Measurements from ENCODE around the gene JAK3.

DNA sequence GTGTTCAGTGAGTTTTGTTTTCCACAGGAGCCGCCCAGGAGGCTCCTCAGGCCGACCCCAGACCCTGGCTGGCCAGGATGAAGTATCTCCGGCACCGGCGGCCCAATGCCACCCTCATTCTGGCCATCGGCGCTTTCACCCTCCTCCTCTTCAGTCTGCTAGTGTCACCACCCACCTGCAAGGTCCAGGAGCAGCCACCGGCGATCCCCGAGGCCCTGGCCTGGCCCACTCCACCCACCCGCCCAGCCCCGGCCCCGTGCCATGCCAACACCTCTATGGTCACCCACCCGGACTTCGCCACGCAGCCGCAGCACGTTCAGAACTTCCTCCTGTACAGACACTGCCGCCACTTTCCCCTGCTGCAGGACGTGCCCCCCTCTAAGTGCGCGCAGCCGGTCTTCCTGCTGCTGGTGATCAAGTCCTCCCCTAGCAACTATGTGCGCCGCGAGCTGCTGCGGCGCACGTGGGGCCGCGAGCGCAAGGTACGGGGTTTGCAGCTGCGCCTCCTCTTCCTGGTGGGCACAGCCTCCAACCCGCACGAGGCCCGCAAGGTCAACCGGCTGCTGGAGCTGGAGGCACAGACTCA lies 40.0 kb downstream of the JAK3 start:
- TF ChIP-seq, protein P1, sequence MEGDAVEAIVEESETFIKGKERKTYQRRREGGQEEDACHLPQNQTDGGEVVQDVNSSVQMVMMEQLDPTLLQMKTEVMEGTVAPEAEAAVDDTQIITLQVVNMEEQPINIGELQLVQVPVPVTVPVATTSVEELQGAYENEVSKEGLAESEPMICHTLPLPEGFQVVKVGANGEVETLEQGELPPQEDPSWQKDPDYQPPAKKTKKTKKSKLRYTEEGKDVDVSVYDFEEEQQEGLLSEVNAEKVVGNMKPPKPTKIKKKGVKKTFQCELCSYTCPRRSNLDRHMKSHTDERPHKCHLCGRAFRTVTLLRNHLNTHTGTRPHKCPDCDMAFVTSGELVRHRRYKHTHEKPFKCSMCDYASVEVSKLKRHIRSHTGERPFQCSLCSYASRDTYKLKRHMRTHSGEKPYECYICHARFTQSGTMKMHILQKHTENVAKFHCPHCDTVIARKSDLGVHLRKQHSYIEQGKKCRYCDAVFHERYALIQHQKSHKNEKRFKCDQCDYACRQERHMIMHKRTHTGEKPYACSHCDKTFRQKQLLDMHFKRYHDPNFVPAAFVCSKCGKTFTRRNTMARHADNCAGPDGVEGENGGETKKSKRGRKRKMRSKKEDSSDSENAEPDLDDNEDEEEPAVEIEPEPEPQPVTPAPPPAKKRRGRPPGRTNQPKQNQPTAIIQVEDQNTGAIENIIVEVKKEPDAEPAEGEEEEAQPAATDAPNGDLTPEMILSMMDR (IDR thresholded peaks at IDR 0.05) = no peak
- TF ChIP-seq, protein P2, sequence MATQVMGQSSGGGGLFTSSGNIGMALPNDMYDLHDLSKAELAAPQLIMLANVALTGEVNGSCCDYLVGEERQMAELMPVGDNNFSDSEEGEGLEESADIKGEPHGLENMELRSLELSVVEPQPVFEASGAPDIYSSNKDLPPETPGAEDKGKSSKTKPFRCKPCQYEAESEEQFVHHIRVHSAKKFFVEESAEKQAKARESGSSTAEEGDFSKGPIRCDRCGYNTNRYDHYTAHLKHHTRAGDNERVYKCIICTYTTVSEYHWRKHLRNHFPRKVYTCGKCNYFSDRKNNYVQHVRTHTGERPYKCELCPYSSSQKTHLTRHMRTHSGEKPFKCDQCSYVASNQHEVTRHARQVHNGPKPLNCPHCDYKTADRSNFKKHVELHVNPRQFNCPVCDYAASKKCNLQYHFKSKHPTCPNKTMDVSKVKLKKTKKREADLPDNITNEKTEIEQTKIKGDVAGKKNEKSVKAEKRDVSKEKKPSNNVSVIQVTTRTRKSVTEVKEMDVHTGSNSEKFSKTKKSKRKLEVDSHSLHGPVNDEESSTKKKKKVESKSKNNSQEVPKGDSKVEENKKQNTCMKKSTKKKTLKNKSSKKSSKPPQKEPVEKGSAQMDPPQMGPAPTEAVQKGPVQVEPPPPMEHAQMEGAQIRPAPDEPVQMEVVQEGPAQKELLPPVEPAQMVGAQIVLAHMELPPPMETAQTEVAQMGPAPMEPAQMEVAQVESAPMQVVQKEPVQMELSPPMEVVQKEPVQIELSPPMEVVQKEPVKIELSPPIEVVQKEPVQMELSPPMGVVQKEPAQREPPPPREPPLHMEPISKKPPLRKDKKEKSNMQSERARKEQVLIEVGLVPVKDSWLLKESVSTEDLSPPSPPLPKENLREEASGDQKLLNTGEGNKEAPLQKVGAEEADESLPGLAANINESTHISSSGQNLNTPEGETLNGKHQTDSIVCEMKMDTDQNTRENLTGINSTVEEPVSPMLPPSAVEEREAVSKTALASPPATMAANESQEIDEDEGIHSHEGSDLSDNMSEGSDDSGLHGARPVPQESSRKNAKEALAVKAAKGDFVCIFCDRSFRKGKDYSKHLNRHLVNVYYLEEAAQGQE (IDR thresholded peaks at IDR 0.05) = no peak
- TF ChIP-seq RAD21 (conservative IDR thresholded peaks at IDR 0.05 in 1 of 2, IDR thresholded peaks at IDR 0.05 in 1 of 2) = no peak
- no peak for TF ChIP-seq RCOR1 (IDR thresholded peaks at IDR 0.05; ENCODE audit: low read depth, low read length)
- no peak for TF ChIP-seq POLR2A (IDR thresholded peaks at IDR 0.05; ENCODE audit: low read length)
- TF ChIP-seq FOSL2 (IDR thresholded peaks at IDR 0.05) = no peak
- TF ChIP-seq FOSL2 (CRISPR knock-in tag; IDR thresholded peaks at IDR 0.05) = no peak
- no peak for TF ChIP-seq NR3C1 (IDR thresholded peaks at IDR 0.05)
